HCT116 (cell line): ENCODE results near the gene NLRP8. TPM values are rescaled to one million over a fixed set of nuclear protein-coding genes. Genes with fewer than 3 reads are reported as not detected.

Experiments
- ATAC-seq: fragments of 200-7000 bp; cut with Tn5 transposase; 2 replicates; pipeline ENCODE4 v1.9.1; 2020; ENCODE audit warnings: mild to moderate bottlenecking, moderate library complexity
- BruUV-seq: library from RNA; stranded (reverse); fragments of 400-500 nt; replicated peaks from 2 replicates; lab custom pipeline; 2021; lab: Mats Ljungman, UMichigan
- CTCF ChIA-PET: fragments of 300-600 bp; sonication (Branson Sonifier 250); formaldehyde crosslinking; loops from one replicate; lab custom pipeline; 2021; ENCODE audit warnings: antibody characterized with exemption; lab: Charles Lee
- POLR2A ChIA-PET: fragments of 300-600, 350-600 bp; sonication (Branson Sonifier 250); formaldehyde crosslinking; loops from one replicate; lab custom pipeline; 2021; ENCODE audit warnings: antibody characterized with exemption; lab: Charles Lee
- RAD21 ChIA-PET, 2 experiments: fragments of 300-600 bp; sonication (Branson Sonifier 250); formaldehyde crosslinking; loops; one replicate each; lab custom pipeline; 2023; ENCODE audit warnings: low total read pairs in 2 of 2; ENCODE audit not compliant: uncharacterized antibody in 2 of 2, unreplicated experiment in 2 of 2, low non-redundant PET in 1 of 2; lab: Charles Lee
- DNase-seq: peaks from one replicate; pipeline ENCODE4 v3.0.0-alpha.2; 2010; ENCODE audit warnings: low read depth, low spot score
- H2AFZ ChIP-seq: fragments of 200-600 bp; shearing (Covaris generic), sonication (generic); 2 replicates; pipeline ENCODE4 v1.6.1; 2017; ENCODE audit warnings: low read depth, mixed run types, mixed read lengths, antibody characterized with exemption, low read length; ENCODE audit not compliant: poor library complexity, severe bottlenecking
- H3K27ac ChIP-seq: 2 replicates; pipeline ENCODE4 v1.5.1; 2012; ENCODE audit warnings: low read depth, low read length
- H3K27me3 ChIP-seq: fragments of 200-600 bp; sonication (generic); 2 replicates; pipeline ENCODE4 v1.6.1; 2016; ENCODE audit warnings: mixed run types, low read length, mixed read lengths; ENCODE audit not compliant: insufficient read depth
- H3K36me3 ChIP-seq, 2 experiments: fragments of 200-500 bp in 1 of 2; fragments of 200-600 bp in 1 of 2; sonication (Bioruptor generic) in 1 of 2; sonication (generic) in 1 of 2; 2 replicates each; pipeline versions ENCODE4 v1.5.1 to v1.6.1; 2014 to 2016; ENCODE audit warnings: low read length in 2 of 2, inconsistent platforms in 1 of 2, mixed read lengths in 1 of 2, mixed run types in 1 of 2; ENCODE audit not compliant: insufficient read depth in 2 of 2, control insufficient read depth in 1 of 2
- H3K4me1 ChIP-seq, 2 experiments: fragments of 200-600 bp in 1 of 2; sonication (generic) in 1 of 2; 2 replicates each; pipeline versions ENCODE4 v1.5.1 to v1.6.1; 2012 to 2017; ENCODE audit warnings: low read length in 2 of 2, inconsistent platforms in 1 of 2, mild to moderate bottlenecking in 1 of 2, mixed read lengths in 1 of 2, mixed run types in 1 of 2, moderate library complexity in 1 of 2; ENCODE audit not compliant: insufficient read depth in 2 of 2, control insufficient read depth in 1 of 2
- H3K4me2 ChIP-seq: fragments of 200-600 bp; sonication (generic); 2 replicates; pipeline ENCODE4 v1.6.1; 2017; ENCODE audit warnings: mixed run types, low read length, mixed read lengths
- H3K4me3 ChIP-seq, 2 experiments: fragments of 200-600 bp in 1 of 2; sonication (generic) in 1 of 2; replicated peaks in 1 of 2; 2 replicates each; pipeline ENCODE4 v1.5.1; 2011 to 2016; ENCODE audit warnings: low read length in 2 of 2, control low read depth in 1 of 2, low read depth in 1 of 2, mild to moderate bottlenecking in 1 of 2, mixed read lengths in 1 of 2, mixed run types in 1 of 2
- H3K79me2 ChIP-seq: fragments of 200-600 bp; sonication (generic); 2 replicates; pipeline ENCODE4 v1.6.1; 2017; ENCODE audit warnings: mild to moderate bottlenecking, mixed run types, low read length, moderate library complexity, mixed read lengths; ENCODE audit not compliant: insufficient read depth
- H3K9ac ChIP-seq: fragments of 200-600 bp; sonication (generic); 2 replicates; pipeline ENCODE4 v1.6.1; 2016; ENCODE audit warnings: low read length, mixed read lengths
- H3K9me2 ChIP-seq: fragments of 200-600 bp; sonication (generic), shearing (Covaris generic); 2 replicates; pipeline ENCODE4 v1.6.1; 2017; ENCODE audit warnings: mixed run types, mild to moderate bottlenecking, moderate library complexity; ENCODE audit not compliant: insufficient read depth
- H3K9me3 ChIP-seq, 2 experiments: fragments of 200-500 bp in 1 of 2; fragments of 200-600 bp in 1 of 2; sonication (Bioruptor generic) in 1 of 2; sonication (generic) in 1 of 2; 2 replicates each; pipeline ENCODE4 v1.6.1; 2014 to 2017; ENCODE audit warnings: low read length in 2 of 2, mixed read lengths in 2 of 2, inconsistent platforms in 1 of 2, low read depth in 1 of 2, mild to moderate bottlenecking in 1 of 2, mixed run types in 1 of 2, moderate library complexity in 1 of 2; ENCODE audit not compliant: control insufficient read depth in 1 of 2, insufficient read depth in 1 of 2
- H4K20me1 ChIP-seq: fragments of 200-600 bp; sonication (generic), shearing (Covaris generic); 2 replicates; pipeline ENCODE4 v1.6.1; 2017; ENCODE audit warnings: mixed run types, mild to moderate bottlenecking, moderate library complexity; ENCODE audit not compliant: insufficient read depth
- ATF3 ChIP-seq: IDR thresholded peaks from 2 replicates; pipeline ENCODE4 v1.6.1; 2012
- CEBPB ChIP-seq: IDR thresholded peaks from 2 replicates; pipeline ENCODE4 v1.6.1; 2012; ENCODE audit warnings: low read depth
- EGR1 ChIP-seq: IDR thresholded peaks from 2 replicates; pipeline ENCODE4 v1.6.1; 2012; ENCODE audit warnings: low read depth
- EZH2 ChIP-seq: fragments of 200-600 bp; sonication (generic); IDR thresholded peaks from 2 replicates; pipeline ENCODE4 v1.6.1; 2017; ENCODE audit warnings: antibody characterized with exemption, mixed run types
- EZH2phosphoT487 ChIP-seq: fragments of 200-600 bp; IDR thresholded peaks from 2 replicates; pipeline ENCODE4 v1.6.1; 2018; ENCODE audit warnings: antibody characterized with exemption, borderline replicate concordance
- FOSL1 ChIP-seq: IDR thresholded peaks from 2 replicates; pipeline ENCODE4 v1.6.1; 2012; ENCODE audit warnings: low read depth
- JUND ChIP-seq: IDR thresholded peaks from 2 replicates; pipeline ENCODE4 v1.6.1; 2012
- POLR2A ChIP-seq: IDR thresholded peaks from 2 replicates; pipeline ENCODE4 v1.7.0; 2011; ENCODE audit warnings: borderline replicate concordance; ENCODE audit not compliant: insufficient read depth, insufficient read length; ENCODE audit errors: extremely low read depth
- RAD21 ChIP-seq: IDR thresholded peaks from 2 replicates; pipeline ENCODE4 v1.6.1; 2012; ENCODE audit warnings: low read depth, mild to moderate bottlenecking
- REST ChIP-seq: IDR thresholded peaks from 2 replicates; pipeline ENCODE4 v1.6.1; 2012; ENCODE audit warnings: low read depth
- SIN3A ChIP-seq: IDR thresholded peaks from 2 replicates; pipeline ENCODE4 v1.6.1; 2012; ENCODE audit warnings: low read depth
- SP1 ChIP-seq: IDR thresholded peaks from 2 replicates; pipeline ENCODE4 v1.6.1; 2012; ENCODE audit warnings: low read depth
- TCF7L2 ChIP-seq: IDR thresholded peaks from 2 replicates; pipeline ENCODE4 v1.7.0; 2011; ENCODE audit warnings: borderline replicate concordance, inconsistent platforms; ENCODE audit not compliant: insufficient read depth, insufficient read length; ENCODE audit errors: extremely low read depth
- YY1 ChIP-seq: IDR thresholded peaks from 2 replicates; pipeline ENCODE4 v1.6.1; 2011; ENCODE audit warnings: low read length, low read depth, moderate library complexity, mild to moderate bottlenecking; ENCODE audit not compliant: insufficient replicate concordance; ENCODE audit errors: extremely low read depth
- ZBTB33 ChIP-seq: IDR thresholded peaks from 2 replicates; pipeline ENCODE4 v1.6.1; 2011; ENCODE audit warnings: mild to moderate bottlenecking, low read length, moderate library complexity; ENCODE audit not compliant: insufficient replicate concordance; ENCODE audit errors: extremely low read depth
- ZFX ChIP-seq: fragments of 450-650 bp; IDR thresholded peaks from 2 replicates; pipeline ENCODE4 v1.6.1; 2017
- ZNF274 ChIP-seq: fragments of 200-500 bp; sonication (Bioruptor generic); IDR thresholded peaks from 2 replicates; pipeline ENCODE4 v1.6.1; 2014; ENCODE audit warnings: mild to moderate bottlenecking, low read depth, low read length, inconsistent platforms
- intact Hi-C: fragments of 100-400 bp; cut with micrococcal nuclease; formaldehyde crosslinking; loops from 2 replicates; pipeline ENCODE4 v1.10.0; 2022
- total RNA-seq: library from RNA; stranded (reverse); gene quantifications from one replicate; pipeline ENCODE4 v1.2.1, GENCODE V29; 2021; ENCODE audit not compliant: unreplicated experiment

The NLRP8 gene
- total RNA-seq, 1 experiment from 2014 or later: not detected

GRCh38 chr19:55980415-55980814, 32.8 kb downstream of the NLRP8 start:
- no peaks in the 10 kb centered on the region for H3K9me3 ChIP-seq
- H3K4me2 ChIP-seq: no peak overlapping the region
- RAD21 ChIA-PET: no interaction called here
- POLR2A ChIA-PET: no interaction called here
- TF ChIP-seq YY1 (no peak), ZBTB33 (no peak), JUND (no peak), RAD21 (no peak), FOSL1 (no peak), CEBPB (no peak), EZH2phosphoT487 (no peak)
- H4K20me1 ChIP-seq: no peaks in the 10 kb centered on the region
- DNase-seq (no peak), ATAC-seq (no peak)
- H3K27me3 ChIP-seq: no peaks in the 10 kb centered on the region
- intact Hi-C loops: no loop called here
- no peak overlapping the region for H3K9ac ChIP-seq
- H3K79me2 ChIP-seq: no peaks in the 10 kb centered on the region
- CTCF ChIA-PET: no interaction called here
- no TSS peak for BruUV-seq
- no peak overlapping the region for H2AFZ ChIP-seq
- no peaks in the 10 kb centered on the region for H3K4me1 ChIP-seq
- H3K36me3 ChIP-seq: no peaks in the 10 kb centered on the region
- H3K4me3 ChIP-seq: no peak overlapping the region
- no peaks in the 10 kb centered on the region for H3K9me2 ChIP-seq
- H3K27ac ChIP-seq: no peak overlapping the region

GRCh38 chr19:55985254-55985653, 37.6 kb downstream of the NLRP8 start:
- H3K9ac ChIP-seq: no peak overlapping the region
- no peaks in the 10 kb centered on the region for H4K20me1 ChIP-seq
- H3K79me2 ChIP-seq: no peaks in the 10 kb centered on the region
- DNase-seq (no peak), ATAC-seq (no peak)
- BruUV-seq: no TSS peak
- H3K27me3 ChIP-seq: 0 out of 2 replicates have a peak, but pooled peaks cover 5% of the 10 kb centered on the region
- H3K4me2 ChIP-seq: no peak overlapping the region
- ChIA-PET CTCF (interaction anchor here (0.5 kb wide), 1 partner anchor 268 kb away, joined by 3 read pairs; no protein-coding TSS in a partner anchor), RAD21 (no interaction called here), POLR2A (no interaction called here)
- intact Hi-C loops: no loop called here
- no peaks in the 10 kb centered on the region for H3K36me3 ChIP-seq
- no peak overlapping the region for H2AFZ ChIP-seq
- H3K9me2 ChIP-seq: no peaks in the 10 kb centered on the region
- H3K4me3 ChIP-seq: no peak overlapping the region
- no peak overlapping the region for H3K27ac ChIP-seq
- no peaks in the 10 kb centered on the region for H3K9me3 ChIP-seq
- no peaks in the 10 kb centered on the region for H3K4me1 ChIP-seq
- TF ChIP-seq SIN3A (no peak), RAD21 (no peak), ATF3 (no peak), ZFX (no peak), ZNF274 (no peak), YY1 (no peak), SP1 (no peak), POLR2A (no peak), EZH2 (no peak), REST (no peak), EGR1 (no peak), EZH2phosphoT487 (no peak), FOSL1 (no peak), TCF7L2 (no peak)
